GM19025 (cell line): ENCODE results near the gene PCDHB2.
"Not testable (repeated sequence)": the region's sequence is repeated elsewhere in the genome, so short reads cannot be mapped to it uniquely, and the experiment has no call there.

Source experiments
- ATAC-seq: cut with Tn5 transposase; IDR thresholded peaks from one replicate; pipeline ENCODE4 v1.9.1; 2021; ENCODE audit warnings: mild to moderate bottlenecking, low read depth, moderate library complexity; ENCODE audit not compliant: unreplicated experiment

The PCDHB2 gene

DNA sequence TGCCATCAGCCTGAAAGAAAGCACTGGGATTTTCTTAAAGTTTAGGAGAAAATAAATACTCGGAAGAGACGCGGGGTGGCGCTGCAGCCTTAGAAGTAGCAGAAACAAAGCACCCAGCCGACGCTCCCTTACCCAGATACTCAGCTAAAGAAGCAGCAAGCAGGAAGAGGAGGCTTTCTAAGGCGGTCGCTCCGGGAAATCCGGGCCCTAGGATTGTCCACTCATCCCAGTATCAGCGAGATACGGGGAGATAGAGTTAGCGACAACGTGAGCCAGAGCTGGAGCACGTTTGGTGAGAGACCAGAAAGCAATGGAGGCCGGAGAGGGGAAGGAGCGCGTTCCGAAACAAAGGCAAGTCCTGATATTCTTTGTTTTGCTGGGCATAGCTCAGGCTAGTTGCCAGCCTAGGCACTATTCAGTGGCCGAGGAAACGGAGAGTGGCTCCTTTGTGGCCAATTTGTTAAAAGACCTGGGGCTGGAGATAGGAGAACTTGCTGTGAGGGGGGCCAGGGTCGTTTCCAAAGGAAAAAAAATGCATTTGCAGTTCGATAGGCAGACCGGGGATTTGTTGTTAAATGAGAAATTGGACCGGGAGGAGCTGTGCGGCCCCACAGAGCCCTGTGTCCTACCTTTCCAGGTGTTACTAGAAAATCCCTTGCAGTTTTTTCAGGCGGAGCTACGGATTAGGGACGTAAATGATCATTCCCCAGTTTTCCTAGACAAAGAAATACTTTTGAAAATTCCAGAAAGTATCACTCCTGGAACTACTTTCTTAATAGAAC lies at the start of gene PCDHB2:
Gene PCDHB2 (plus strand): TSS at position 135 of the 782 bp plus-strand sequence. CDS start 176 bp downstream, at position 311.
- ATAC-seq = no peak

GRCh38 chr5:141050622-141051520 lies 43.5 kb upstream of the PCDHB2 start, which contains the start of gene PCDHB1:
TSS of gene PCDHB1 (plus strand) at chr5:141051374. CDS start at chr5:141051471, 97 bp downstream.
- ATAC-seq = no peak

- no peak for ATAC-seq
Measured at GRCh38 chr5:141051521-141051866, 42.9 kb upstream of the PCDHB2 start.

DNA sequence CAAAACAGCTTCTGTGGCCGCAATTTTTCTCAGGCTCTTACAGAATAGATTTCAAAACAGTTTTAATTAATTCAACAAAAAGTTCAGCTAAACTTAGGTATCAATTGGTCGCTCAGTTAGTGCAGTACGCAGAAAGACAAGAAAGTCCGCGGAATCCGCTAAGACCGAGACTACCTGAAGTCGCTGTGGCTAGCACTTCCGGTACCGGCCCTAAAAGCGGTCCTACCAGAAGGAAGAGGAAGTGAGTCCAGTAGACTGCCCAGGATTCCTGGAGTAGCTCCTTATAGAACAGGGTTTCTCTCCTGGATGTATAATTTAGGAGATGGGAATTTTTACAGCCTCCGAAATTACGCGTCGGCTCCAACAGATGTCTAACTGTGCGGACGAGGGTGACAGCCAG lies 16.6 kb upstream of the PCDHB2 start:
- no peak for ATAC-seq

DNA sequence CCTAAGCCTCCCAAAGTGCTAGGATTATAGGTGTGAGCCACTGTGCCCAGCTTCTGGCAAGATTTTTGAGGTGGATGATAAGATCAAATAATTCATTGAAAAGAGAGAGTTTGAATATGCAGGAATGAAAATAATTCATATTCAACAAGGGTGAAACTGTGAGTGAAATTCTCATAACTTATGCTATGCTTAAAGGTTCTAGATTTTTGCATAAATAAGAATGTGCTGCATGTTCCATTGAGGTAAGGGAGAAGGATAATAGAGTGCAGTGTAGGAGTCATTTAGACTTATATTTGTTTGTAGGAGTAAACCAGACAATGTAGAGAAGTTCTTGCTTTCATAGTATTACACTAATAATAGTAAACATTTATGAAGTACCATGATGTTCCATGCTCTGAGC lies 12.2 kb upstream of the PCDHB2 start:
- ATAC-seq = no peak

DNA sequence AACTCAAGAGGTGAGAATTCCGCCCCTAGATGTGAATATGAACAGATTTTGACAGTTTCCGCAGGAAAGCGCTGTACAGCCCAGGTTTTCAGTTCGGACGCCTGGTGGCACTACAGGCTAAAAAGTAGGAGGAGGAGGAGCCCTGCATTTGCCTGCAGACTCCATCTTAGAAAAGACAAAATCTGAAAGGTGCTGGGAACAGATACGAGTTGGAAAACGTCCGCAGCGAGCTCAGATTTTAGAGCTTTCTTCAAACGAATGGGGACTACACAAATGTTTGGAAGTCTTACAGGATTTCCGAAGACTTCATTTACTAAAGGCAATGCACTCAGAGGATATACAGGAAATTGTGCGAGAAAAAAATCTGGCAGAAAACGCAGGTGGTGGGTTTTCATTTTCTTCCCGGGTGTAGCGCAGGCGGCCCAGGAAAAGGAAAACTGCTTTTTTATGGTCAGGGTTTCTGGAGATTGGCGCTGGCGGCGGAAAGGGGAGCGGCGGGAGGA lies 9.9 kb upstream of the PCDHB2 start:
- ATAC-seq = no peak

DNA sequence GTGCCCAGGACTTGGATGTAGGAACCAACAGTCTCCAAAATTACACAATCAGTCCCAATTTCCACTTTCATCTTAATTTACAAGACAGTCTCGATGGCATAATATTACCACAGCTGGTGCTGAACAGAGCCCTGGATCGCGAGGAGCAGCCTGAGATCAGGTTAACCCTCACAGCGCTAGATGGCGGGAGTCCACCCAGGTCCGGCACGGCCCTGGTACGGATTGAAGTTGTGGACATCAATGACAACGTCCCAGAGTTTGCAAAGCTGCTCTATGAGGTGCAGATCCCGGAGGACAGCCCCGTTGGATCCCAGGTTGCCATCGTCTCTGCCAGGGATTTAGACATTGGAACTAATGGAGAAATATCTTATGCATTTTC lies 837 bp downstream of the PCDHB2 start:
- ATAC-seq = no peak

DNA sequence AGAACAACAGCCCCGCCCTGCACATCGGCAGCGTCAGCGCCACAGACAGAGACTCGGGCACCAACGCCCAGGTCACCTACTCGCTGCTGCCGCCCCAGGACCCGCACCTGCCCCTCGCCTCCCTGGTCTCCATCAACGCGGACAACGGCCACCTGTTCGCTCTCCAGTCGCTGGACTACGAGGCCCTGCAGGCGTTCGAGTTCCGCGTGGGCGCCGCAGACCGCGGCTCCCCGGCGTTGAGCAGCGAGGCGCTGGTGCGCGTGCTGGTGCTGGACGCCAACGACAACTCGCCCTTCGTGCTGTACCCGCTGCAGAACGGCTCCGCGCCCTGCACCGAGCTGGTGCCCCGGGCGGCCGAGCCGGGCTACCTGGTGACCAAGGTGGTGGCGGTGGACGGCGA lies 1.8 kb downstream of the PCDHB2 start:
- ATAC-seq = not testable (repeated sequence)

DNA sequence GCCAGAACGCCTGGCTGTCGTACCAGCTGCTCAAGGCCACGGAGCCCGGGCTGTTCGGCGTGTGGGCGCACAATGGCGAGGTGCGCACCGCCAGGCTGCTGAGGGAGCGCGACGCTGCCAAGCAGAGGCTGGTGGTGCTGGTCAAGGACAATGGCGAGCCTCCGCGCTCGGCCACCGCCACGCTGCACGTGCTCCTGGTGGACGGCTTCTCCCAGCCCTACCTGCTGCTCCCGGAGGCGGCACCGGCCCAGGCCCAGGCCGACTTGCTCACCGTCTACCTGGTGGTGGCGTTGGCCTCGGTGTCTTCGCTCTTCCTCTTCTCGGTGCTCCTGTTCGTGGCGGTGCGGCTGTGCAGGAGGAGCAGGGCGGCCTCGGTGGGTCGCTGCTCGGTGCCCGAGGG lies 2.2 kb downstream of the PCDHB2 start:
- not testable (repeated sequence) for ATAC-seq

- no peak for ATAC-seq
Measured at GRCh38 chr5:141100243-141100805, 5.9 kb downstream of the PCDHB2 start, which contains the start of gene PCDHB3. TSS of gene PCDHB3 (plus strand) at chr5:141100473. CDS start at chr5:141100650, 177 bp downstream.

DNA sequence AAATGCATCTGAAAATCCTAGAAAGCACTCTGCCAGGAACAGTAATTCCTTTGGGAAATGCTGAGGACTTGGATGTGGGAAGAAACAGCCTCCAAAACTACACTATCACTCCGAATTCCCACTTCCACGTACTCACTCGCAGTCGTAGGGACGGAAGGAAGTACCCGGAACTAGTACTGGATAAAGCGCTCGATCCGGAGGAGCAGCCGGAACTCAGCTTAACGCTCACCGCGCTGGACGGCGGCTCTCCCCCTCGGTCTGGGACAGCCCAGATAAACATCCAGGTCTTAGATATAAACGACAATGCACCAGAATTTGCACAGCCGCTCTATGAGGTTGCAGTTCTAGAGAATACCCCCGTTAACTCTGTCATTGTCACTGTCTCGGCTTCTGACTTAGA lies 6.6 kb downstream of the PCDHB2 start:
- ATAC-seq = no peak

GRCh38 chr5:141102070-141102469 lies 7.7 kb downstream of the PCDHB2 start:
- not testable (repeated sequence) for ATAC-seq

GRCh38 chr5:141102471-141102870 lies 8.1 kb downstream of the PCDHB2 start:
- ATAC-seq = not testable (repeated sequence)

DNA sequence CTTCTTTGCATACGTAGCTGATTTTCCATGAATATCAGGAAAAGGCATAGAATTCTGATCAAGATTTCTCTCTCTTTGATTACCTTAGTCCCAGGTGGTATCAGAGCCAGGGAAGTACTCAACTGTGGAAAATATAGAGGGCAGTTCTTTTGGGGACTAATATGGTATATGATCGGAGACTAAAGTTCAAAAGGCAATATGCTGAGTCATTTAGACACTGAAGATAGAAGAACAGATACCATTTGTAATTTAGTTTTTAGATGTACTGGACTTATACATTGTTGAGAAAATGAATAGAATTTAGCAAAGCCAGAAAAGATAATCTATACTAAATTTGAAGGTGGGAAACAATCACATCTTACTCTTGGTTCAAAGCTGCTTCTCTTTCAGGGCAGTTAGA lies 10.9 kb downstream of the PCDHB2 start:
- ATAC-seq = no peak

GRCh38 chr5:141119250-141119649 lies 24.8 kb downstream of the PCDHB2 start:
- no peak for ATAC-seq

GRCh38 chr5:141121563-141121962 lies 27.1 kb downstream of the PCDHB2 start, which contains the start of gene PCDHB4:
TSS of gene PCDHB4 (plus strand) at chr5:141121818. CDS start at chr5:141121999, 181 bp downstream.
- no peak for ATAC-seq

DNA sequence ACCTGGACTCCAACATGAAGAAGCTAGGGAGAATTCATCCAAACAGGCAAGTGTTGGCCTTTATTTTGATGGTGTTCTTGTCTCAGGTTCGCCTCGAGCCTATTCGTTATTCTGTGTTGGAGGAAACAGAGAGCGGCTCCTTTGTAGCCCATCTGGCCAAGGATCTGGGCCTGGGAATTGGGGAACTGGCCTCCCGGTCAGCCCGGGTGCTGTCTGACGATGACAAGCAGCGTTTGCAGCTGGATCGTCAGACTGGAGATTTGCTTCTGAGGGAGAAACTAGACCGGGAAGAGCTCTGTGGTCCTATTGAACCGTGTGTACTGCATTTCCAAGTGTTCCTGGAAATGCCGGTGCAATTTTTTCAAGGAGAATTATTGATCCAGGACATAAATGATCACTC lies 27.6 kb downstream of the PCDHB2 start:
- ATAC-seq = no peak

GRCh38 chr5:141123396-141124135 lies 29.2 kb downstream of the PCDHB2 start:
- not testable (repeated sequence) for ATAC-seq

GRCh38 chr5:141127305-141127704 lies 32.9 kb downstream of the PCDHB2 start:
- ATAC-seq = no peak
